Occipital lobe (tissue), 2 donors: ENCODE measurements around the gene PTPN18. TPM values are rescaled to one million over a fixed set of nuclear protein-coding genes. Genes with fewer than 3 reads are reported as not detected.

Experiments
- small RNA-seq: library from RNA; depleted of rRNA; stranded (forward); fragments of <200 nt; gene quantifications from one replicate; pipeline ENCODE3, GENCODE V24; 2014
- total RNA-seq: library from RNA; depleted of rRNA; stranded (reverse); fragments of >200 nt; gene quantifications from one replicate; pipeline ENCODE4 v1.2.3, GENCODE V29; 2014

PTPN18 gene
- total RNA-seq, 1 donor from 2014 or later: 16.7 TPM

Small RNA genes lying within 50 kb of the gene (small RNA-seq; reads per million reads assigned to genes)
- gene AC132479.1: not detected

Other genes starting within 250 kb of the PTPN18 start
- gene POTEF, start 226.8 kb upstream of the PTPN18 start, total RNA-seq: not detected
- gene CCDC74B, start 210.9 kb upstream of the PTPN18 start, total RNA-seq: 3.6 TPM
- gene SMPD4, start 174.5 kb upstream of the PTPN18 start, total RNA-seq: 8.4 TPM
- 73.9 TPM for gene MZT2B, start 173.8 kb upstream of the PTPN18 start, total RNA-seq
- not detected for gene TUBA3E, start 157.6 kb upstream of the PTPN18 start, total RNA-seq
- gene IMP4, start 13.2 kb upstream of the PTPN18 start, total RNA-seq: 36.7 TPM
- not detected for gene POTEI, start 153.3 kb downstream of the PTPN18 start, total RNA-seq
- gene CFC1B, start 165.2 kb downstream of the PTPN18 start, total RNA-seq: not detected
- not detected for gene CFC1, start 243.5 kb downstream of the PTPN18 start, total RNA-seq